Stimulated activated naive B cell treated with anti-CD40 and anti-IgM and Interleukin-4, amounts not matched to agents 10 μg/mL and 1 μg/mL and 100 μg/mL, for 72 hours (primary cell): ENCODE measurements around the gene SPNS1.
A peak's percentile ranks its signal among the peaks of the same experiment; 100 is the strongest.

ENCODE experiments used
- ATAC-seq, 2 donors: fragments of 150-1000 bp; cut with Tn5 transposase; replicated peaks; 2 replicates each; pipeline ENCODE4 v1.10.0; 2021; ENCODE audit warnings: moderate library complexity in 1 of 2
- DNase-seq: peaks from one replicate; pipeline ENCODE4 v3.0.0; 2021
- H3K27ac Mint-ChIP-seq: one replicate; pipeline ENCODE4 v1.8.0; 2022; ENCODE audit warnings: mild to moderate bottlenecking, mixed read lengths
- H3K27me3 Mint-ChIP-seq, 2 donors: one replicate each; pipeline ENCODE4 v1.8.0; 2022; ENCODE audit warnings: mixed read lengths in 2 of 2
- H3K36me3 Mint-ChIP-seq, 2 donors: one replicate each; pipeline ENCODE4 v1.8.0; 2022; ENCODE audit warnings: mixed read lengths in 2 of 2, mild to moderate bottlenecking in 1 of 2
- H3K4me1 Mint-ChIP-seq, 2 donors: one replicate each; pipeline ENCODE4 v1.8.0; 2022; ENCODE audit warnings: mixed read lengths in 2 of 2, mild to moderate bottlenecking in 1 of 2
- H3K4me3 Mint-ChIP-seq, 2 donors: one replicate each; pipeline ENCODE4 v1.8.0; 2022; ENCODE audit warnings: mild to moderate bottlenecking in 2 of 2, mixed read lengths in 2 of 2, moderate library complexity in 1 of 2
- H3K9me3 Mint-ChIP-seq, 2 donors: one replicate each; pipeline ENCODE4 v1.8.0; 2022; ENCODE audit warnings: mixed read lengths in 2 of 2, mild to moderate bottlenecking in 1 of 2

SPNS1 gene

GRCh38 chr16:29011851-29012250 is 37.3 kb downstream of the SPNS1 start:
- no peaks in the 10 kb centered on the region for H3K36me3 Mint-ChIP-seq
- ATAC-seq (no peak), DNase-seq (no peak)
- H3K27ac Mint-ChIP-seq = no peak overlapping the region
- peaks cover 0 to 3% of the 10 kb centered on the region in 2 donors for H3K9me3 Mint-ChIP-seq
- peaks cover 6 to 11% of the 10 kb centered on the region in 2 donors for H3K4me1 Mint-ChIP-seq
- H3K27me3 Mint-ChIP-seq = peaks cover 14 to 21% of the 10 kb centered on the region in 2 donors
- no peak overlapping the region for H3K4me3 Mint-ChIP-seq

GRCh38 chr16:29012913-29013553 is 38.5 kb downstream of the SPNS1 start:
- Mint-ChIP-seq H3K4me3 (no peak overlapping the region), H3K36me3 (no peaks in the 10 kb centered on the region), H3K4me1 (peaks cover 6 to 10% of the 10 kb centered on the region in 2 donors), H3K27me3 (peaks cover 10 to 12% of the 10 kb centered on the region in 2 donors), H3K27ac (no peak overlapping the region), H3K9me3 (peaks cover 0 to 3% of the 10 kb centered on the region in 2 donors)
- DNase-seq (no peak), ATAC-seq (no peak)

- H3K36me3 Mint-ChIP-seq = no peaks in the 10 kb centered on the region
- DNase-seq (no peak), ATAC-seq (peak; percentile 46 to 72)
- peaks cover 0 to 3% of the 10 kb centered on the region in 2 donors for H3K4me1 Mint-ChIP-seq
- H3K27ac Mint-ChIP-seq = no peak overlapping the region
- H3K9me3 Mint-ChIP-seq = peaks cover 0 to 3% of the 10 kb centered on the region in 2 donors
- no peaks in the 10 kb centered on the region for H3K27me3 Mint-ChIP-seq
- no peak overlapping the region for H3K4me3 Mint-ChIP-seq
Measured at GRCh38 chr16:29014561-29015069, 40.0 kb downstream of the SPNS1 start.

GRCh38 chr16:29022196-29022595 is 47.6 kb downstream of the SPNS1 start:
- ATAC-seq (no peak), DNase-seq (no peak)
- H3K4me1 Mint-ChIP-seq = no peaks in the 10 kb centered on the region
- no peak overlapping the region for H3K27ac Mint-ChIP-seq
- H3K36me3 Mint-ChIP-seq = no peaks in the 10 kb centered on the region
- H3K4me3 Mint-ChIP-seq = no peak overlapping the region
- no peaks in the 10 kb centered on the region for H3K9me3 Mint-ChIP-seq
- H3K27me3 Mint-ChIP-seq = peaks cover 14 to 26% of the 10 kb centered on the region in 2 donors

GRCh38 chr16:29023279-29024277 is 49.0 kb downstream of the SPNS1 start:
- no peaks in the 10 kb centered on the region for H3K36me3 Mint-ChIP-seq
- H3K4me1 Mint-ChIP-seq = peaks cover 0 to 4% of the 10 kb centered on the region in 2 donors
- H3K4me3 Mint-ChIP-seq = no peak overlapping the region
- H3K27ac Mint-ChIP-seq = no peak overlapping the region
- no peaks in the 10 kb centered on the region for H3K9me3 Mint-ChIP-seq
- peaks cover 14 to 32% of the 10 kb centered on the region in 2 donors for H3K27me3 Mint-ChIP-seq
- no peak for ATAC-seq
- no peak for DNase-seq

- H3K36me3 Mint-ChIP-seq = no peaks in the 10 kb centered on the region
- no peak overlapping the region for H3K27ac Mint-ChIP-seq
- DNase-seq (no peak), ATAC-seq (no peak)
- H3K4me1 Mint-ChIP-seq = peaks cover 2 to 6% of the 10 kb centered on the region in 2 donors
- no peaks in the 10 kb centered on the region for H3K9me3 Mint-ChIP-seq
- no peak overlapping the region for H3K4me3 Mint-ChIP-seq
- peaks cover 14 to 32% of the 10 kb centered on the region in 2 donors for H3K27me3 Mint-ChIP-seq
Measured at GRCh38 chr16:29024278-29024677, 49.7 kb downstream of the SPNS1 start.

GRCh38 chr16:29025218-29025617 is 50.6 kb downstream of the SPNS1 start:
- H3K27ac Mint-ChIP-seq = no peak overlapping the region
- DNase-seq = no peak
- H3K4me1 Mint-ChIP-seq = peaks cover 5 to 7% of the 10 kb centered on the region in 2 donors
- H3K27me3 Mint-ChIP-seq = peaks cover 14 to 32% of the 10 kb centered on the region in 2 donors
- H3K4me3 Mint-ChIP-seq = no peak overlapping the region
- H3K36me3 Mint-ChIP-seq = no peaks in the 10 kb centered on the region
- no peaks in the 10 kb centered on the region for H3K9me3 Mint-ChIP-seq
- no peak for ATAC-seq

GRCh38 chr16:29025735-29026134 is 51.2 kb downstream of the SPNS1 start:
- no peak for DNase-seq
- H3K27ac Mint-ChIP-seq = no peak overlapping the region
- H3K4me1 Mint-ChIP-seq = peaks cover 5 to 9% of the 10 kb centered on the region in 2 donors
- peaks cover 14 to 32% of the 10 kb centered on the region in 2 donors for H3K27me3 Mint-ChIP-seq
- no peak overlapping the region for H3K4me3 Mint-ChIP-seq
- no peaks in the 10 kb centered on the region for H3K9me3 Mint-ChIP-seq
- H3K36me3 Mint-ChIP-seq = no peaks in the 10 kb centered on the region
- ATAC-seq = no peak

- Mint-ChIP-seq H3K36me3 (no peaks in the 10 kb centered on the region), H3K4me3 (no peak overlapping the region), H3K9me3 (no peaks in the 10 kb centered on the region), H3K27me3 (peaks cover 14 to 25% of the 10 kb centered on the region in 2 donors), H3K27ac (peak overlapping the region; percentile 51), H3K4me1 (peaks cover 5 to 9% of the 10 kb centered on the region in 2 donors)
- no peak for DNase-seq
- no peak for ATAC-seq
Measured at GRCh38 chr16:29028457-29029167, 54.0 kb downstream of the SPNS1 start.

GRCh38 chr16:29029168-29029994 is 54.8 kb downstream of the SPNS1 start:
- peaks cover 10 to 17% of the 10 kb centered on the region in 2 donors for H3K27me3 Mint-ChIP-seq
- H3K4me3 Mint-ChIP-seq = no peak overlapping the region
- H3K4me1 Mint-ChIP-seq = peaks cover 5 to 9% of the 10 kb centered on the region in 2 donors
- ATAC-seq (peak; percentile 76 to 93), DNase-seq (peak; percentile 25)
- no peaks in the 10 kb centered on the region for H3K36me3 Mint-ChIP-seq
- H3K9me3 Mint-ChIP-seq = no peaks in the 10 kb centered on the region
- H3K27ac Mint-ChIP-seq = no peak overlapping the region

GRCh38 chr16:29030086-29030840 is 55.7 kb downstream of the SPNS1 start:
- H3K27me3 Mint-ChIP-seq = peaks cover 5 to 12% of the 10 kb centered on the region in 2 donors
- H3K4me1 Mint-ChIP-seq = peaks cover 5 to 9% of the 10 kb centered on the region in 2 donors
- H3K9me3 Mint-ChIP-seq = no peaks in the 10 kb centered on the region
- DNase-seq (no peak), ATAC-seq (no peak)
- H3K27ac Mint-ChIP-seq = peak overlapping the region; percentile 20
- H3K4me3 Mint-ChIP-seq = no peak overlapping the region
- H3K36me3 Mint-ChIP-seq = no peaks in the 10 kb centered on the region
